Rectal smooth muscle tissue (tissue), 1 donor: ENCODE measurements around the gene TWSG1.
A peak's percentile ranks its signal among the peaks of the same experiment; 100 is the strongest.

Experiments used
- H3K27ac ChIP-seq: one replicate; pipeline ENCODE4 v1.7.0; 2013; ENCODE audit warnings: low read depth, low read length, inconsistent platforms
- H3K27me3 ChIP-seq: one replicate; pipeline ENCODE4 v1.7.0; 2013; ENCODE audit warnings: low read length; ENCODE audit not compliant: control insufficient read depth, insufficient read depth
- H3K36me3 ChIP-seq: one replicate; pipeline ENCODE4 v1.7.0; 2013; ENCODE audit warnings: low read length; ENCODE audit not compliant: control insufficient read depth, insufficient read depth
- H3K4me1 ChIP-seq: one replicate; pipeline ENCODE4 v1.7.0; 2013; ENCODE audit warnings: low read length; ENCODE audit not compliant: control insufficient read depth, insufficient read depth
- H3K4me3 ChIP-seq: one replicate; pipeline ENCODE4 v1.7.0; 2013; ENCODE audit warnings: low read length
- H3K9ac ChIP-seq: one replicate; pipeline ENCODE4 v1.7.0; 2013; ENCODE audit warnings: low read length

The TWSG1 gene

GRCh38 chr18:9321736-9322135 is 12.8 kb upstream of the TWSG1 start:
- Histone ChIP-seq H3K27me3 (no peaks in the 10 kb centered on the region), H3K9ac (no peak overlapping the region), H3K36me3 (no peaks in the 10 kb centered on the region), H3K27ac (no peak overlapping the region), H3K4me3 (no peak overlapping the region), H3K4me1 (no peaks in the 10 kb centered on the region)

- no peaks in the 10 kb centered on the region for H3K27me3 ChIP-seq
- H3K27ac ChIP-seq = no peak overlapping the region
- H3K9ac ChIP-seq = no peak overlapping the region
- no peak overlapping the region for H3K4me3 ChIP-seq
- no peaks in the 10 kb centered on the region for H3K36me3 ChIP-seq
- no peaks in the 10 kb centered on the region for H3K4me1 ChIP-seq
Measured at GRCh38 chr18:9322744-9323143, 11.8 kb upstream of the TWSG1 start.

DNA sequence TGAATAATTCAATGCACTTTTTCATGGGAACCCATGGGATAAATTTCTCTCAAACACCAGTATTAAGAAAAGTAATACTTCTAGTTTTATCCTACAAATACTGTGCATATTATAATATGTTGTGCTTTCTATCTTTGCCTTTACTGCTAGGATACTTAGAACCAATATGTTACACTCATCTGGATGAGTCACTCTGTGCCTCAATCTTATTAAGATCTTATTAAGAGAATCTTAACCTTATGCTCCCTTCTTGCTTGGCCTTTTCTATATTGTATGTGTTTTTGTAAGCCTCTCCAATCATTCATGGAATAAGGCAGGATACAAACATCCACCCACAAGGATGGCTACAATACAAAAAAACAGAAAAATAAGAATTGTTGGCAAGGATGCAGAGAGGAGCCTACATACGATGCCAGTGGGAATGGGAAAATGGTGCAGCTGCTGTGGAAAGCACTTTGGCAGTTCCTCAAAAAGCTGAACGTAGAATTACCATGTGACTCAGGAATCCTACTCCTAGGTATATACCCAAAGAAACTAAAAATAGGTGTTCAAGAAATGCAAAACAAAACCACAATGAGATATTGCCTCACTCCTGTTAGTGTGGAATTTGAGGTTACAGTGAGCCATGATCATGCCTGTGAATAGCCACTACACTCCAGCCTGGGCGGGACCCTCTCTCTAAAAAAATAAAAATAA is 10.7 kb upstream of the TWSG1 start:
- H3K9ac ChIP-seq = no peak overlapping the region
- H3K4me3 ChIP-seq = no peak overlapping the region
- H3K36me3 ChIP-seq = no peaks in the 10 kb centered on the region
- H3K27ac ChIP-seq = no peak overlapping the region
- no peaks in the 10 kb centered on the region for H3K4me1 ChIP-seq
- H3K27me3 ChIP-seq = no peaks in the 10 kb centered on the region

DNA sequence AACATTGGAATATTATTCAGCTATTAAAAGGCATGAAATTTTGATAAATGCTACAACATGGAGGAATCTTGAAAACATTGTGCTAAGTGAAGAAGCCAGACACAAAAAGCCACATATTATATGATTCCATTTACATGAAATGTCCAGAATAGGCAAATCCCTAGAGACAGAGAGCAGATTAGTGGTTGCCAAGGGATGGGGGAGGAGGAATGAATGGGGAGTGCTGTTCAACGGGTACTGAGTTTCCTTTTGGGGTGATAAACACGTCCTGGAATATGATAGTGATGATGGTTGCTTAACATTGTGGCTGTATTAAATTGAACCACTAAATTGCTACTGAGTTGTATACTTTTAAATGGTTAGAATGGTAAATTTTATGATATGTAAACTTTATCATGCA is 8.9 kb upstream of the TWSG1 start:
- H3K4me1 ChIP-seq = no peaks in the 10 kb centered on the region
- H3K36me3 ChIP-seq = no peaks in the 10 kb centered on the region
- H3K9ac ChIP-seq = no peak overlapping the region
- H3K27ac ChIP-seq = no peak overlapping the region
- no peaks in the 10 kb centered on the region for H3K27me3 ChIP-seq
- no peak overlapping the region for H3K4me3 ChIP-seq

- no peak overlapping the region for H3K9ac ChIP-seq
- H3K4me3 ChIP-seq = no peak overlapping the region
- H3K4me1 ChIP-seq = no peaks in the 10 kb centered on the region
- H3K36me3 ChIP-seq = no peaks in the 10 kb centered on the region
- H3K27me3 ChIP-seq = no peaks in the 10 kb centered on the region
- no peak overlapping the region for H3K27ac ChIP-seq
Measured at GRCh38 chr18:9328776-9329175, 5.8 kb upstream of the TWSG1 start.

GRCh38 chr18:9329471-9329870 is 5.1 kb upstream of the TWSG1 start:
- H3K4me1 ChIP-seq = no peaks in the 10 kb centered on the region
- no peaks in the 10 kb centered on the region for H3K27me3 ChIP-seq
- H3K36me3 ChIP-seq = no peaks in the 10 kb centered on the region
- H3K27ac ChIP-seq = no peak overlapping the region
- H3K4me3 ChIP-seq = no peak overlapping the region
- no peak overlapping the region for H3K9ac ChIP-seq

GRCh38 chr18:9330419-9330818 is 4.2 kb upstream of the TWSG1 start:
- Histone ChIP-seq H3K9ac (no peak overlapping the region), H3K4me1 (peaks cover 2% of the 10 kb centered on the region), H3K36me3 (no peaks in the 10 kb centered on the region), H3K4me3 (no peak overlapping the region), H3K27me3 (no peaks in the 10 kb centered on the region), H3K27ac (no peak overlapping the region)

- Histone ChIP-seq H3K27ac (peak overlapping the region; percentile 81), H3K9ac (peak overlapping the region; percentile 45), H3K36me3 (no peaks in the 10 kb centered on the region), H3K4me3 (peak overlapping the region; percentile 84), H3K4me1 (peaks cover 3% of the 10 kb centered on the region), H3K27me3 (no peaks in the 10 kb centered on the region)
Measured at GRCh38 chr18:9333441-9334328, 888 bp upstream of the TWSG1 start.

DNA sequence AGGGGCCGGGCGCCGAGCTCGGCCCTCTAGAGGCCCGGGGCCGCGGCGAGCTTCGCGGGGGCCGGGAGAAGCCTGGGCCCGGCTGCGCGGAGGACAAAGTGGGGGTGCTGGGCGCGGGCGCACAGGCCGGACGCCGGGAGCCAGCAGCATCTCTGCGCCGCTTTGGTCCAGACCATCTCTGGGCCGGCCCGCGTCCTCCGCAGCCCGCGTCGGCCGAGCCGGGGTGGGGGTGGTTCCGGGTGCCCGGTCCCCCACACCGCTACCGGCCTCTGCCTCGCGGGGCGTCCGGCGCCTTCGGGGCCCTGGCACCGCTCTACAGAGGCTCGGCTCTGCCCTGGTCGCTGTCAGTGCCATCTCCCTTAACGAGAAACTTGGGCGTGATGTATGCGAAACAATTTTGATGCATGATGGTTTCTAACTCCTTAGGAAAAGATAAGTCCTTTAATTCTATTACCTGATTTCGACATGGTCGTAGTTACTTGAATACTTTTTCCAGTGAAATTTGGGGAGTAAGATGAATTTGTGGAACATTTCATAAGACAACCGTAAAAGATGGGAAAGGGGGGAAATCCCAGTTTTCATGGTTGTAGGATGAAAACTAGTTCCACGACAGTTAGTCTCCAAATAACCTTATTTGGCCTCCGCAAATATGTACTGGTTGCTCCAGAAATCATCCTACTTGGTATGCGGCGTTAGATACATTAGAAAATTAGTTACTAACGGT is 562 bp downstream of the TWSG1 start:
- H3K27ac ChIP-seq = peak overlapping the region; percentile 86
- peak overlapping the region; percentile 73 for H3K4me3 ChIP-seq
- no peaks in the 10 kb centered on the region for H3K27me3 ChIP-seq
- H3K9ac ChIP-seq = peak overlapping the region; percentile 32
- peaks cover 3% of the 10 kb centered on the region for H3K4me1 ChIP-seq
- no peaks in the 10 kb centered on the region for H3K36me3 ChIP-seq

DNA sequence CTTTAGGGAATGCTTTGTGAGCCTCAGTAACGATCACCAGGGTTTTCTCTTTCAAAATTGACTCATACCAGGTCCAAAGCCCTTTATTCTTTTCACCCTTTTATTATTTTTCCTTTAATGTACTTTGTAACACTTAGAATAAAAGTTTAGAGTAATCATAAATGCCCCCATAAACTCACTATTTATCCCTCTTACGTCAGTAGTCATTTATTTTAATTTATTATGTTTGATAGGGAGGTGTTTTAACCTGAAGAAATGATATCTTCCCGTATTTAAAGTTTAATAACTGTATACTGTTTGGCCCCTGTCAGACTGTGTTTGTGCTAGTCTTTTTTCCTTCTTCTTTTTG is 1.1 kb downstream of the TWSG1 start:
- Histone ChIP-seq H3K4me1 (peaks cover 3% of the 10 kb centered on the region), H3K27ac (no peak overlapping the region), H3K4me3 (peak overlapping the region; percentile 73), H3K36me3 (no peaks in the 10 kb centered on the region), H3K27me3 (no peaks in the 10 kb centered on the region), H3K9ac (no peak overlapping the region)

DNA sequence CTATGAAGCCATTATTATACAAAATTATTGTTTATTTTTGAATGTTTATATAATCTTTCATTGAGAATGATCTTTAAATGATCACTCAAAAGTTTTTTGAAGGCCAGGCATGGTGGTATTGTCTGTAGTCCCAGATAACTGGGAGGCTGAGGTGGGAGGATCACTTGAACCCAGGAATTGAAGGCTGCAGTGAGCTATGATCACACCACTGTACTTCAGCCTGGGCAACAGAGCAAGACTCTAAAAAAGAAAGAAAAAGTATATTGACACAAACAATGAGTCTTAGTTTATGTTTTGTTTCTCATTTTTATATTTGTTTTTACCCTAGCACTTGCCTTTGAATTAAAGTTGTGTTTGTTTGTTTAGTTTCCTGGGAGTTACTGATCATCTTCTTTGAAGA is 2.3 kb downstream of the TWSG1 start:
- Histone ChIP-seq H3K4me1 (peaks cover 3% of the 10 kb centered on the region), H3K36me3 (no peaks in the 10 kb centered on the region), H3K4me3 (no peak overlapping the region), H3K27ac (no peak overlapping the region), H3K27me3 (no peaks in the 10 kb centered on the region), H3K9ac (no peak overlapping the region)

- Histone ChIP-seq H3K9ac (no peak overlapping the region), H3K27ac (no peak overlapping the region), H3K27me3 (no peaks in the 10 kb centered on the region), H3K4me3 (no peak overlapping the region), H3K4me1 (peaks cover 3% of the 10 kb centered on the region), H3K36me3 (no peaks in the 10 kb centered on the region)
Measured at GRCh38 chr18:9337873-9338272, 3.3 kb downstream of the TWSG1 start.
